GM18870 (cell line): ENCODE results near the gene AKAP17A.
"Not testable (repeated sequence)": the region's sequence is repeated elsewhere in the genome, so short reads cannot be mapped to it uniquely, and the experiment has no call there.

Source experiments
- ATAC-seq: cut with Tn5 transposase; IDR thresholded peaks from one replicate; pipeline ENCODE4 v1.9.1; 2021; ENCODE audit warnings: moderate library complexity; ENCODE audit not compliant: unreplicated experiment

AKAP17A gene

GRCh38 chrX:1601768-1602085, 10.3 kb downstream of the AKAP17A start:
- ATAC-seq, result no peak

DNA sequence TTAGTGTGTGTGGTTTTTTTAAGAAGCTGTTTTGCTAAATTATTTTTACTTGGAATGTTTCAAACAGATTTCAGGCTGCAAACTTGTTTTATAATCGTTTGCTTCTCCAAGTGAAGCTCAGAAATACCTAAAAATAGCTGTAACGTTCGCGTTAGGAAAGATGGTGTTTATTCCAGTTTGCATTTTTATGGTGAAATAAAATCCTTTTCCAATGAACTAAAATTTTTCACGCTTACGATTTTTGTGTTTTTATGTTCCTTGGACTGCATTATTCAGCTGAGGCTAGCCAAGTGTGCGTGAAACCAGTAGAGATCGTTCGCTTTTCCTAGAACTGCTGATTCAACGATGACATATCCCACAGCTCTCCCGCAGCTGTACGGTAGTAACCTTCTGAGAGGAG, 10.9 kb downstream of the AKAP17A start:
- no peak for ATAC-seq

- ATAC-seq, result no peak
Measured at GRCh38 chrX:1606496-1606895, 15.1 kb downstream of the AKAP17A start.

DNA sequence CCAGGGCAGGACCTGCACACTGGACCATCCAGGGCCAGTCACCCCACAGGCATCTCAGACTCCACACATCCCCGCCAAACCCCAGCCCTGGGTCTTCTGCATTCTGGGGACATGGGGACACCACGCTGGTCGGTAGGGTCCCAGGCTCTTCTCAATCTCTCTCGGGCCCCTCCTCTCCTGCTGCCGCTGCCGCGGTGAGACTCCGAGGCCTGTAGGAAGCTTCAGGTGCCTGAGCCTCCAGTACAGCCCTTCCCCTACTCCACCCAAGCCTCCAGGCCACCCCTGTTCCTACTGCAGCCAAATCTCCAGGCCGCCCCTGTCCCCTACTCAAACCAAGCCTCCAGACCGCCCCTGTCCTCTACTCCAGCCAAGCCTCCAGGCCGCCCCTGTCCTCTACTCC, 17.9 kb downstream of the AKAP17A start:
- no peak for ATAC-seq

DNA sequence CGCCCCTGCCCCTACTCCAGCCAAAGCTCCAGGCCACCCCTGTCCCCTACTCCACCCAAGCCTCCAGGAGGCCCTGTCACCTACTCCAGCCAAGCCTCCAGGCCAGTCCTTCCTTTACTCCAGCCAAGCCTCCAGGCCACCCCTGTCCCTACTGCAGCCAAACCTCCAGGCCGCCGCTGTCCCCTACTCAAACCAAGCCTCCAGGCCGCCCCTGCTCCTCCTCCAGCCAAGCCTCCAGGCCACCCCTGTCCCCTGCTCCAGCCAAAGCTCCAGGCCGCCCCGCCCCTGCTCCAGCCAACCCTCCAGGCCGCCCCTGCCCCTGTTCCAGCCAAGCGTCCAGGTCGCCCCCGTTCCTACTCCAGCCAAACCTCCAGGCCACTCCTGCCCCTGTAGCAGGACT, 18.4 kb downstream of the AKAP17A start:
- no peak for ATAC-seq

DNA sequence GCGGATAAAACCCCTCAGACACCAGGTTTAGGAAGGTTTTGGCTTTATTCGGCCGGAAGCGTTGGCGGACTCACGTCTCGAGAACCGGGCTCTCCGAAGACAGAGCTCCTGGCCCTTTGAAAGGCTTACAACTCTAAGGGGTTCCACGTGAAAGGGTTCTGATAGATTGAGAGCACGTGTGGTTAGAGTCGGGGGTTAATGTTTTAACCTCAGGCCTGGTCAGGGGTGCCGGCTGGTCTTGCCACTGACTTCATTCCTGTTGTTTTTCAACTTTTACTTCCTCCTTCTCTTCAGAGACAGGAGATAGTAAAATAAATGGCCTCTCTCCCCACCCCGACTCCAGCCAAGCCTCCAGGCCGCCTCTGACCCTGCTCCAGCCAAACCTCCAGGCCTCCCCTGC, 18.8 kb downstream of the AKAP17A start:
- no peak for ATAC-seq

- no peak for ATAC-seq
Measured at GRCh38 chrX:1610736-1611135, 19.3 kb downstream of the AKAP17A start.

- ATAC-seq, result no peak
Measured at GRCh38 chrX:1612641-1613286, 21.4 kb downstream of the AKAP17A start.

DNA sequence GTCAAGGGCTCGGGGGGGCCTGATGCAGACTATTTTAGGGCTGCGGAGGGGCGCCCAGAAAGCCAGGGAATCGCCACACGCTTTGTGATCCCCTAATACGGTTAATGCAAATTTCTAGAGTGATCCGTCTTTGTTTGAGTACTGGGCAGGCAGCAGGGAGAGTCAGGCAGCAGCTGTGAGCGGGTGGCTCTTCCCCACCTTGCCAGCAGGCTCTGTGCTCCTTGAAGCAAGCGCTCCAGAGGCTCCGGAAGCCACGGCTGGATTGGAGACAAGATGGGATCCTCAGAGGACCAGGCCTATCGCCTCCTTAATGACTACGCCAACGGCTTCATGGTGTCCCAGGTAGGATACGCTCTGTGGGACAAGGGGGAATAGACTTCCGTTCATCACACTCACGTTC, 23.5 kb downstream of the AKAP17A start, which contains the start of gene ASMT:
Gene ASMT, plus strand, starts transcription at position 133 of the 400 bp plus-strand sequence. Its CDS starts 141 bp downstream, at position 274.
- ATAC-seq, result no peak

GRCh38 chrX:1618689-1619088, 27.3 kb downstream of the AKAP17A start:
- ATAC-seq, result no peak

DNA sequence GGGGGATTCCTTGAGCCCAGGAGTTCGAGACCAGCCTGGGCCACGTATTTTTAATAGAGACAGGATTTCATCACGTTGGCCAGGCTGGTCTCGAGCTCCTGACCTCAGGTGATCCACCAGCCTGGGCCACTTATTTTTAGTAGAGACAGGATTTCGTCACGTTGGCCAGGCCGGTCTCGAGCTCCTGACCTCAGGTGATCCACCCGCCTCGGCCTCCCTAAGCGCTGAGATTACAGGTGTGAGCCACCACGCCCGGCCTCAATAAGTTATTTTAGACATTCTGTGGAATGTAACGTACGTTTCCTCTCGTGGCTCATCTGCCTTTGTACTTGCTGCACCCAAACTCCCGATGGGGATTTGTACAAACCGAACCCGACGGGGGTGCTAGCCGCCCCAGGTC, 32.3 kb downstream of the AKAP17A start:
- no peak for ATAC-seq

GRCh38 chrX:1624158-1624860, 32.9 kb downstream of the AKAP17A start:
- not testable (repeated sequence) for ATAC-seq

- not testable (repeated sequence) for ATAC-seq
Measured at GRCh38 chrX:1624861-1625215, 33.4 kb downstream of the AKAP17A start.

GRCh38 chrX:1629244-1629643, 37.8 kb downstream of the AKAP17A start:
- ATAC-seq, result no peak

GRCh38 chrX:1646009-1646408, 54.6 kb downstream of the AKAP17A start:
- no peak for ATAC-seq

DNA sequence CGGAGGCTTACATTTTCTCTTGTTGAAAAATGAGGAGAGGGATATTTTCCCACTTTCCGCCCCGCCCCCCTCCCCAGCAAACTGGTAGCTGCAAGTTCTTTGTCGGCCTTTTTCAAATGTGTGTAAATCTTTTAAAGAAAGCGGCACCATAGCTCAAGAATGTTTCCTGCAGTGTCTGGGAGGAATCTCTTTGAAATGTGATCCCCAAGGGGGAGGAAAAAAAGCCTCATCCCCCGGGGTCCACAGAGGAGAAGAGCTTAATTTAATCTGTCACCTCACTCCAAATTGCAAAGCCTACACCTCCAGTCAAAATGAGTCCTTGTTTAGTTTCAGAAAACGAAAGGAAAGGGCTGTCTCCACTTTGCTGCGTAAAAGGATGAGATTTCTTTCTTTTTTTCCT, 58.2 kb downstream of the AKAP17A start:
- no peak for ATAC-seq
